Measurements from ENCODE around the gene PLCG2. TPM values are rescaled to one million over a fixed set of nuclear protein-coding genes. Genes with fewer than 3 reads are reported as not detected.

PLCG2 gene
- polyA plus RNA-seq, 1 donor from 2014 or later, result not detected

DNA sequence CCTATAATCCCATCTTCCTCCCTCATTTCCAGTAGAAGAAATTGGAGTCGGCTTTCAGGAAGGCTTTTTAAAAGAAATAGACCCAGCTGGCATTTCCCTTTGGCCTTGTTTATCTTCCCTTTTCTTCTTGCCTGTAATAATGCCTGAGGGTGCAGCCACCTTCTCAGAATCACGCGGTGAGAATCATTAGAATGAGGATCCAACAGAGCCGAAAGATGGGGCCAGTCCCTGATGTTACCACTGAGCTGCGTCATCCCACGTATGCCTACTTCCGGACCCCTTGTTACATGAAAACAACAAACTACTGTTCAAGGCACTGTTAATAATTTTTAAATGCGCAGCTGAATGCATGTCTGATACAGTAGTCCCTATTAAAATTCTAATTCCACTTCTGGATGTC, 208.0 kb downstream of the PLCG2 start:
- H2AFZ ChIP-seq (ENCODE audit: low read depth, low read length), result no peak overlapping the region
- H3K27ac ChIP-seq (ENCODE audit: low read length), result no peak overlapping the region
- TF ChIP-seq EP300 (conservative IDR thresholded peaks at IDR 0.05; ENCODE audit: poor library complexity, severe bottlenecking) (no peak), EZH2 (IDR thresholded peaks at IDR 0.05; ENCODE audit: borderline replicate concordance, insufficient read depth, low read length, poor library complexity, severe bottlenecking) (no peak), POLR2AphosphoS5 (IDR thresholded peaks at IDR 0.05) (no peak), TAF1 (IDR thresholded peaks at IDR 0.05; ENCODE audit: low read depth) (no peak), SMC3 (conservative IDR thresholded peaks at IDR 0.05; ENCODE audit: poor library complexity) (no peak), MXI1 (conservative IDR thresholded peaks at IDR 0.05; ENCODE audit: poor library complexity, severe bottlenecking) (no peak), RAD21 (conservative IDR thresholded peaks at IDR 0.05) (no peak)
- TF ChIP-seq, protein P1, sequence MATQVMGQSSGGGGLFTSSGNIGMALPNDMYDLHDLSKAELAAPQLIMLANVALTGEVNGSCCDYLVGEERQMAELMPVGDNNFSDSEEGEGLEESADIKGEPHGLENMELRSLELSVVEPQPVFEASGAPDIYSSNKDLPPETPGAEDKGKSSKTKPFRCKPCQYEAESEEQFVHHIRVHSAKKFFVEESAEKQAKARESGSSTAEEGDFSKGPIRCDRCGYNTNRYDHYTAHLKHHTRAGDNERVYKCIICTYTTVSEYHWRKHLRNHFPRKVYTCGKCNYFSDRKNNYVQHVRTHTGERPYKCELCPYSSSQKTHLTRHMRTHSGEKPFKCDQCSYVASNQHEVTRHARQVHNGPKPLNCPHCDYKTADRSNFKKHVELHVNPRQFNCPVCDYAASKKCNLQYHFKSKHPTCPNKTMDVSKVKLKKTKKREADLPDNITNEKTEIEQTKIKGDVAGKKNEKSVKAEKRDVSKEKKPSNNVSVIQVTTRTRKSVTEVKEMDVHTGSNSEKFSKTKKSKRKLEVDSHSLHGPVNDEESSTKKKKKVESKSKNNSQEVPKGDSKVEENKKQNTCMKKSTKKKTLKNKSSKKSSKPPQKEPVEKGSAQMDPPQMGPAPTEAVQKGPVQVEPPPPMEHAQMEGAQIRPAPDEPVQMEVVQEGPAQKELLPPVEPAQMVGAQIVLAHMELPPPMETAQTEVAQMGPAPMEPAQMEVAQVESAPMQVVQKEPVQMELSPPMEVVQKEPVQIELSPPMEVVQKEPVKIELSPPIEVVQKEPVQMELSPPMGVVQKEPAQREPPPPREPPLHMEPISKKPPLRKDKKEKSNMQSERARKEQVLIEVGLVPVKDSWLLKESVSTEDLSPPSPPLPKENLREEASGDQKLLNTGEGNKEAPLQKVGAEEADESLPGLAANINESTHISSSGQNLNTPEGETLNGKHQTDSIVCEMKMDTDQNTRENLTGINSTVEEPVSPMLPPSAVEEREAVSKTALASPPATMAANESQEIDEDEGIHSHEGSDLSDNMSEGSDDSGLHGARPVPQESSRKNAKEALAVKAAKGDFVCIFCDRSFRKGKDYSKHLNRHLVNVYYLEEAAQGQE (IDR thresholded peaks at IDR 0.05; ENCODE audit: borderline replicate concordance), result no peak
- TF ChIP-seq, protein P2, sequence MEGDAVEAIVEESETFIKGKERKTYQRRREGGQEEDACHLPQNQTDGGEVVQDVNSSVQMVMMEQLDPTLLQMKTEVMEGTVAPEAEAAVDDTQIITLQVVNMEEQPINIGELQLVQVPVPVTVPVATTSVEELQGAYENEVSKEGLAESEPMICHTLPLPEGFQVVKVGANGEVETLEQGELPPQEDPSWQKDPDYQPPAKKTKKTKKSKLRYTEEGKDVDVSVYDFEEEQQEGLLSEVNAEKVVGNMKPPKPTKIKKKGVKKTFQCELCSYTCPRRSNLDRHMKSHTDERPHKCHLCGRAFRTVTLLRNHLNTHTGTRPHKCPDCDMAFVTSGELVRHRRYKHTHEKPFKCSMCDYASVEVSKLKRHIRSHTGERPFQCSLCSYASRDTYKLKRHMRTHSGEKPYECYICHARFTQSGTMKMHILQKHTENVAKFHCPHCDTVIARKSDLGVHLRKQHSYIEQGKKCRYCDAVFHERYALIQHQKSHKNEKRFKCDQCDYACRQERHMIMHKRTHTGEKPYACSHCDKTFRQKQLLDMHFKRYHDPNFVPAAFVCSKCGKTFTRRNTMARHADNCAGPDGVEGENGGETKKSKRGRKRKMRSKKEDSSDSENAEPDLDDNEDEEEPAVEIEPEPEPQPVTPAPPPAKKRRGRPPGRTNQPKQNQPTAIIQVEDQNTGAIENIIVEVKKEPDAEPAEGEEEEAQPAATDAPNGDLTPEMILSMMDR (IDR thresholded peaks at IDR 0.05; ENCODE audit: poor library complexity, severe bottlenecking), result no peak
- no peaks in the 10 kb centered on the region for H3K36me3 ChIP-seq (ENCODE audit: insufficient read depth, low read length)
- no peaks in the 10 kb centered on the region for H3K9me2 ChIP-seq (ENCODE audit: insufficient read depth, low read length)
- H3K27me3 ChIP-seq (ENCODE audit: insufficient read depth, low read depth, low read length), result no peaks in the 10 kb centered on the region
- H3K9ac ChIP-seq (ENCODE audit: low read length), result no peak overlapping the region
- no peaks in the 10 kb centered on the region for H3K79me2 ChIP-seq (replicated peaks; ENCODE audit: insufficient read depth, low read length)
- no peaks in the 10 kb centered on the region for H3F3A ChIP-seq (ENCODE audit: insufficient read depth, low read length, poor library complexity, severe bottlenecking)
- no peak overlapping the region for H3K4me2 ChIP-seq (ENCODE audit: low read length)
- no peaks in the 10 kb centered on the region for H4K20me1 ChIP-seq (ENCODE audit: insufficient read depth)
- no peaks in the 10 kb centered on the region for H3K9me3 ChIP-seq (ENCODE audit: low read length)
- H3K4me3 ChIP-seq (ENCODE audit: low read length), result no peak overlapping the region

DNA sequence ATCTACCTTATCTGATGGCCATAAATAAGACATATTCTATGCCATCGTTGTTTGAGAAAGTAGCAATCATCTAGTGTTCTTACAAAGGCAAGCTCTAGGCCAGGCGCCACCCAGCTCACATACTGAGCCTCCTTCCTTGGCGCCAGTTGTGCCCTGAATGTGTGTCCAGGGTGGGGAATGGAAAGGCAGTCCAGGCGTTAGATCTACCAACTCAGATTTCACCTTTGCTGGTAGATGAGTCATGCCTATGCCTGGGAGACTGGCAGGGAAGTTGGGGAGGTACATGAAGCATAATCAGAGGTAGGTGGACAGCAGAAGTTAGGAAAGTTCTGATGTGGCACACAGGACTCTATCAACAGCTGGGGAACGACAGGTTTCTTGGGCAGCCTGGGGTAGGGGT, 208.6 kb downstream of the PLCG2 start:
- Histone ChIP-seq H3K9me3 (ENCODE audit: low read length) (no peaks in the 10 kb centered on the region), H3K27ac (ENCODE audit: low read length) (no peak overlapping the region), H2AFZ (ENCODE audit: low read depth, low read length) (no peak overlapping the region), H3F3A (ENCODE audit: insufficient read depth, low read length, poor library complexity, severe bottlenecking) (no peaks in the 10 kb centered on the region), H3K4me2 (ENCODE audit: low read length) (no peak overlapping the region), H3K9me2 (ENCODE audit: insufficient read depth, low read length) (no peaks in the 10 kb centered on the region), H3K36me3 (ENCODE audit: insufficient read depth, low read length) (no peaks in the 10 kb centered on the region), H3K4me3 (ENCODE audit: low read length) (no peak overlapping the region), H4K20me1 (ENCODE audit: insufficient read depth) (no peaks in the 10 kb centered on the region), H3K9ac (ENCODE audit: low read length) (no peak overlapping the region), H3K27me3 (ENCODE audit: insufficient read depth, low read depth, low read length) (no peaks in the 10 kb centered on the region), H3K79me2 (replicated peaks; ENCODE audit: insufficient read depth, low read length) (no peaks in the 10 kb centered on the region)
- no peak for TF ChIP-seq RAD21 (conservative IDR thresholded peaks at IDR 0.05)
- TF ChIP-seq, protein P1 (IDR thresholded peaks at IDR 0.05; ENCODE audit: borderline replicate concordance), result no peak
- TF ChIP-seq EP300 (conservative IDR thresholded peaks at IDR 0.05; ENCODE audit: poor library complexity, severe bottlenecking), result no peak
- TF ChIP-seq, protein P2 (IDR thresholded peaks at IDR 0.05; ENCODE audit: poor library complexity, severe bottlenecking), result no peak
- no peak for TF ChIP-seq EZH2 (IDR thresholded peaks at IDR 0.05; ENCODE audit: borderline replicate concordance, insufficient read depth, low read length, poor library complexity, severe bottlenecking)
- TF ChIP-seq SMC3 (conservative IDR thresholded peaks at IDR 0.05; ENCODE audit: poor library complexity), result no peak
- no peak for TF ChIP-seq TAF1 (IDR thresholded peaks at IDR 0.05; ENCODE audit: low read depth)
